IPS-18c (cell line): ENCODE results near the gene PEF1.
"Not testable (repeated sequence)": the region's sequence is repeated elsewhere in the genome, so short reads cannot be mapped to it uniquely, and the experiment has no call there.

Experiments
- H3K4me3 ChIP-seq: 2 replicates; pipeline ENCODE4 v1.7.0; 2013; ENCODE audit warnings: low read depth, mild to moderate bottlenecking, low read length, moderate library complexity; ENCODE audit not compliant: insufficient read depth
- H3K9me3 ChIP-seq: one replicate; pipeline ENCODE4 v1.6.1; 2013; ENCODE audit warnings: mild to moderate bottlenecking, low read length, moderate library complexity; ENCODE audit not compliant: control insufficient read depth, insufficient read depth

Gene PEF1

DNA sequence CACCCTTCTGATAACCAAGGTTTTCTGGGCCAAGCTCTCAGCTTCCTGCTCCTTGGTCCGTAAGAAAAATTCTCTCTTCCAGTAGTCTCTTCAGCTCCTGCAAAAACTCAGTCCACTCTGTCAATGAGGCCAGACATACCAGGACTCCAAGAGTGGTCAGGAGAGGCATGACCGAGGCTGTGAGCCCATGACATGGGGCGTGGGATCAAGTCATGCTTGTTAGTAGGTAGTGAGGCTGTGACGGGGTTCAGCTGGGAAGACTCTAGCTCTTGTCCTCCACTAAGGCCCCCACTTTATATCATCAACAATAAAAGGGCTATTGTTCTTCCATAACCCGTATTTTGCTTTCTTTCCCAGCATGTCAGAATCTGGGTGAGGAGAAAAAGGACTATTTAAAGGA lies 37.3 kb downstream of the PEF1 start:
- no peak overlapping the region for H3K4me3 ChIP-seq
- H3K9me3 ChIP-seq = no peaks in the 10 kb centered on the region

- no peaks in the 10 kb centered on the region for H3K9me3 ChIP-seq
- H3K4me3 ChIP-seq = no peak overlapping the region
These were observed 38.7 kb downstream of the PEF1 start for GRCh38 chr1:31605908-31606427.

DNA sequence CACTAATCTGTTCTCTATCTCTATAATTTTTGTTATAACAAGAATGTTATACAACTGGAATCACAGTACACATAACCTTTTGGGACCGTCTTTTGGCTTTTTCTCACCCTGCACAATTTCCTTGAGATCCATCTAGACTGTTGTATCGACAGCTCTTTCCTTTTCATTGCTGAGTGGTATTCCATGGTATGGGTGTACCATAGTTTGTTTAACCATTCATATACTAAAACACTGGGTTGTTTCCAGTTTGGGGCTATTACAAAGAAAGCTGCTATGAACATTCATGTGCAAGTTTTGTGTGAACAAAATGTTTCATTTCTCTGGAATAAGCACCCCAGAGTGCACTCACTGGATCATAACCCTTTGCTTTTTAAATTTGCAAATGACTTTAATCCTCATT lies 42.6 kb downstream of the PEF1 start:
- Histone ChIP-seq H3K4me3 (no peak overlapping the region), H3K9me3 (no peaks in the 10 kb centered on the region)

DNA sequence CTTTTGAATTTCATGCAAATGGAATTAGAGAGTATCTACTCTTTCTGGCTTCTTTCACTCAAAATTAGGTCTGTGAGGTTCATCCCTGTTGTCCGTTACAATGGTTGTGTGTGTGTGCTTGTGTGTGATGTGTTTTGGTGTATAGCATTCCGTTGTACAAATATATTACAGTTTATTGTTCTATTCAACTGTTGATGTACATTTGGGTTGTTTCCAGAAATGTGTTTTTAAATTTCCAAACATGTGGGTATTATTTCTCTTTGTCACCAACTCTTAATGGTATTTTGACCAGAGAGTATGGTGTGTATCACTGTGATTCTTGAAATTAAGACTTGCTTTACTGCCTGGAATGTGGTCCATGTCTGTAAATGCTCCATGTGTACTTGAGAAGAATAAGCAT lies 44.0 kb downstream of the PEF1 start:
- Histone ChIP-seq H3K9me3 (no peaks in the 10 kb centered on the region), H3K4me3 (no peak overlapping the region)

GRCh38 chr1:31598980-31599379 lies 45.7 kb downstream of the PEF1 start:
- no peaks in the 10 kb centered on the region for H3K9me3 ChIP-seq
- no peak overlapping the region for H3K4me3 ChIP-seq

GRCh38 chr1:31596737-31597097 lies 48.0 kb downstream of the PEF1 start:
- Histone ChIP-seq H3K9me3 (no peaks in the 10 kb centered on the region), H3K4me3 (no peak overlapping the region)

DNA sequence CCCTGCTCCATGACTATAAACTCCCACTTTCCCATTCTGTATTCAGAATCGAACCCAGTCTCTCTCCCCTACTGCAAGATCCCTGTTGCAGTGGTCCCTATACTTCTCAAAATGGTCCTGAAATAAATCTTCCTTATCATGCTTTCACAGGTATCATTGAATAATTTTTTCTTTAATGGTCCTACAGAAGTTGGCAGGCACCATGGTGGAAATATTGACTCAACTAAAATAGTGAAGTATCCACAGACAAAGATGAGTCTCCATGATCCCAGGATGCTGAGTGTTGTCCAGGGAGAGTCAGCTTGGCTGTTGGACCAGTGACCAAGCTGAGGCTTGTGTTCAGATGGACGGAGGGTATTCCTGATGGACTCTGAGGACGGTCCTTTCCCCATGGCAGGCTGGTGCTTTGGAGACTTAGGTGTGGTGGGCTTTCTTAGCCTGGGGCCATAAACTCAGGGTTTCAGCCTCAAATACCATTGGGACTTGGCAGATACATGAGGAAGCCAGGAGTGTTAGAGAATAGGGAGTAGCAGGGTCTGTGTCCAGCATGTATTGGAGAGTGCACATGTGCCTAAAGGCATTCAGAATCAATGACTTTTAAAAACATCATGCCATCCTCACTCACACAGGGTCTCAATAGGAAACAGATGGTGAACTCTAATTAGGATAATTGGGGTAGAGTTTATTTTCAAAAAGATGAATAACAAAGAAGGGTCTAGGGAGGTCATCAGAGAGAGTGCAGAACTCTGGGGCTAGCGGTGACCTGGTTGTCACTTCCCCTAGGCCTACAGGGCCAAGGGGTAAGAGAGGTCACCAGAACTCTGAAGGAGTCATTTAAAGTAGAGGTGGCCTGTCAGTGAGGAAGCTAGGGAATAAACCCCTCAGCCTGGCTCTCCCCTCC lies 48.6 kb downstream of the PEF1 start:
- no peak overlapping the region for H3K4me3 ChIP-seq
- no peaks in the 10 kb centered on the region for H3K9me3 ChIP-seq

DNA sequence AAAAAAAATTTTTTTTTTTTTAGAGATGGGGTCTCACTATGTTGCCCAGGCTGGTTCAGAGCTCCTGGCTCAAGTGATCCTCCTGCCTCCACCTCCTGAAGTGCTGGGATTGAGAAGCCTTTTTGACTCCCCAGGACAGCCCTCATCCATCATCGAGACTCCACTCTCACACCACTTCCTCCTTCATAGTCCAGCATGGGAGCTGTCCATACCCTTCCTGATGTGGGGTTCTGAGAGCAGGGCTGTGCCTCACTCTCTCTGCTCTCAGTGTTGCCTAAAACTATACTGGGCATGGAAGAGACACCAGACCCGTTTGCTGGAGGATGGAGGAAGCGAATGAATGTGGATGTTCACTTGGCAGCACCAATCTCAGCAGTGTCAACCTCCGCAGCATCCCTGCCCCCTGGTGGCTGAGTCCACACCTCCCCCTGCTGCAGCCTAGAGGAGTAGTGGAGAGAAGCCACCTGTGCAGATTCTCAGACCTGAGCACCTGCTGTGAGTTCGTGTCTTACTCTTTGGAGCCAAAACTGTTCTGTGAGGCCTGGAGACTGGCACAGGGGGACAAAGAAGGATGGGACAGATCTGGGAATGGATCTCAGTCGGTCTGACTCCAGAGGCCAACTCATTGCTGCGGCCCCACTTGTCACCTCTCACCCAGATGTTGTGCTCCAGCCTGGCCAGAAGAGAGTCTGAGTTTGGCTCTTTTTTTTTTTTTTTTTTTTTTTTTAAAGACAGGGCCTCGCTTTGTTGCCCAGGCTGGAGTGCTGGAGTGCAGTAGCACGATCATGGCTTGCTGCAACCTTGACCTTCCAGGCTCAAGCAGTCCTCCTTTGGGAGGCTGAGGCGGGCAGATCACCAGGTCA lies 50.7 kb downstream of the PEF1 start:
- Histone ChIP-seq H3K4me3 (no peak overlapping the region), H3K9me3 (no peaks in the 10 kb centered on the region)

DNA sequence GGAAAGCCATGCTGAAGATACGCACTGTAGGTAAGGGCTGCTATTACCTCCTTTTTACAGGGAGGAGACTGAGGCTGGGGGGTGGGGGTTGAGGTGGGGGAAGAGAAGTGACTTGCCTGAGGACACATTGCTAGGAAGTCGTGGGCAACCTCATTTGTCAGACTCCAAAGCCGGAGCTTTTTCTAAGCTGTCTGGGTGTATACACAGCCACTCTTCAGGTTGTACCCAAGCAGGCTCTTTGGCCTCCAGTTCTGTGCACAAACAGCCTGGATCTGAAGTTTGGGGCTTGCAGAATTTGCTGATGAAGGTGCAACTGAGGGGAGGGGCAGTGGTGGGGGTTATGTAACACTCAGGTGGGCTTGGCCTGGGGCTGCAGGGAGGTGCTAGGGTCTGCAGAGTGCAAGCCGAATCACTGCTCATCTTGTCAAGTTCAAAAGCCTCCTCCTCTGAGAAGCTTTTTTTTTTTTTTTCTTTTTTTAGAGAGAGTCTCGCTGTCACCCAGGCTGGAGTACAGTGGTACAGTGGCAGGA lies 51.5 kb downstream of the PEF1 start:
- Histone ChIP-seq H3K4me3 (no peak overlapping the region), H3K9me3 (no peaks in the 10 kb centered on the region)

- Histone ChIP-seq H3K9me3 (no peaks in the 10 kb centered on the region), H3K4me3 (no peak overlapping the region)
These were observed 52.5 kb downstream of the PEF1 start for GRCh38 chr1:31592132-31592531.

DNA sequence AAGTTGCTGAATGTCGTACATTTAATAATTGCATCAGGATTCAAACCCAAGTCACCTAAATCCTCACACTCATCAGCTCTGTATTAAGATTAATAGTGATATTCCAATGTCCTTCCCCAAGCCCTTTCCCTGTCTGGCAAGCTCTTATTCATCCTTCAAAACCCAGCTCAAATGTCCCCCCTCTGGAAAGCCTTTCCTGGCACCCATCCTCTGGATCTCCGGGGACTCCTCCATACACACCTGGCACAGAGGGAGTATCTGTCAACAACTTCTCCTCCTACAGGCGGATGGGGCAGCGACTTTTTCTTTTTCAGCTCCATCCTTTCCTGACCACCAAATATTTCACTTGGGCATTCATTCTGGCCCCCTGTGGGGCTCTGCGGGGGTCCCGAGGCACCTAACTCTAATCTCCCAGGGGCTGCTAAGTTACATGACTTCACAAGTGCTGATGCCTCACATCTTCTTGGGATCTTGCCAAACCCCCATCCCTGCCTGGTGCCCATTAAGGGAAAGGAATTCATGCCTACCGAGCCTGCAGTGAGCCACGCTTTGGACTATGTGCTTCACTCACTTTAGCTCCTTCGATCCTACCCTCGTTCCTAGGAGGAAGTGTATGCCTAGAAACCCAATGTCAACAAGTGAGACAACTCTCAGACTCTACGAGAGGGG lies 53.1 kb downstream of the PEF1 start:
- Histone ChIP-seq H3K9me3 (no peaks in the 10 kb centered on the region), H3K4me3 (no peak overlapping the region)

DNA sequence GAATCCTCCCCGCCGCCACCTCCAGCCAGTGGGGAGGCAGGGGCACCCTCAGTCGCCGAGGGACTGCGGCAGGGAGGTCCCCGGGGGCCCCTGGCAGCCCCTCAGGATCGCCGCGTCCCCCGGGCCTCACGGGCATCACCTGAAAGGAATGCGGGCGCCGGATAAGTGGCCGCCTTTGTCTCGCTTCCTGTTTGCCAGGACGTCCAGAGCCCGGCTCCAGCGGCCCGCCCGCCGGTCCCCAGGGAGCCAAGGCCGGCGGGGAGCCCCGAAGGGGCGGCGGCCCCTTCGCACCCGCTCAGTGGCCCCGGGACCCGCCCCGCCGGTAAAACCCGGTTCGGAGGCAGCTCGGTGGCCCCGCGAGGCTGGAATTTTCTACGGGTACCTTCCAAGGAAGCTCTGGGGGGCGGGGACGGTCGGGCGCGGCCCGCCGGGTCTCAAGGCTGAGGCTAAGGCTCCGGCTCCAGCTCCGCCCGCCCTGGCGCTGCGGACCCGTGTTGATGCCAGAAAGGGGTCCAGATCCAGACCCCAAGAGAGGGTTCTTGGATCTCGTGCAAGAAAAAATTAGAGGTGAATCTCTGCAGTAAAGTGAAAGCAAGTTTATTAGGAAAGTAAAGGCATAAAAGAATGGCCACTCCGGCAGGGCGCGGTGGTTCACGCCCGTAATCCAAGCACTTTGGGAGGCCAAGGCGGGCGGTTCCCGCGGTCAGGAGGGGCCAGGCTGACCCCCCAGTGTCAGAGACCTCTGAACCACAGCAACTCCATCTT lies 55.7 kb downstream of the PEF1 start:
- H3K4me3 ChIP-seq = peak overlapping the region; percentile 28; the same call in 1 of the 2 replicates
- no peaks in the 10 kb centered on the region for H3K9me3 ChIP-seq

- no peak overlapping the region for H3K4me3 ChIP-seq
These were observed 56.8 kb downstream of the PEF1 start for GRCh38 chr1:31587720-31588423.

DNA sequence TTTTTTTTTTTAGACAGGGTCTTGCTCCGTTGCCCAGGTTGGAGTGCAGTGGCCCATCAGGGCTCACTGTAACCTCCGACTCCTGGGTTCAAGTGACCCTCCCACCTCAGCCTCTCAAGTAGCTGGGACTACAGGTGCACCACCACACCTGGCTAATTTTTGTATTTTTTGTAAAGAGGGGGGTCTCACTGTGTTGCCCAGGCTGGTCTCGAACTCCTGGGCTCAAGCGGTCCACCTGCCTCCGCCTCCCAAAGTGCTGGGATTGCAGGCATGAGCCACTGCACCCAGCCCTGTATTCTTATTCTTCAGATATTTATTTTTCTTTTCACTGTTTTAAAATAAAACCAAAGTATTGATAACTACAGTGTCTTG lies 57.4 kb downstream of the PEF1 start:
- H3K9me3 ChIP-seq, H3K4me3 ChIP-seq: not testable (repeated sequence)

More at GRCh38 chr1:31587720-31588423, 56.8 kb downstream of the PEF1 start:
- H3K9me3 ChIP-seq = no peaks in the 10 kb centered on the region

- no peaks in the 10 kb centered on the region for H3K9me3 ChIP-seq
- no peak overlapping the region for H3K4me3 ChIP-seq
These were observed 58.0 kb downstream of the PEF1 start for GRCh38 chr1:31586376-31587327.
